ENCODE results near the gene PRDM5.

PRDM5 gene

DNA sequence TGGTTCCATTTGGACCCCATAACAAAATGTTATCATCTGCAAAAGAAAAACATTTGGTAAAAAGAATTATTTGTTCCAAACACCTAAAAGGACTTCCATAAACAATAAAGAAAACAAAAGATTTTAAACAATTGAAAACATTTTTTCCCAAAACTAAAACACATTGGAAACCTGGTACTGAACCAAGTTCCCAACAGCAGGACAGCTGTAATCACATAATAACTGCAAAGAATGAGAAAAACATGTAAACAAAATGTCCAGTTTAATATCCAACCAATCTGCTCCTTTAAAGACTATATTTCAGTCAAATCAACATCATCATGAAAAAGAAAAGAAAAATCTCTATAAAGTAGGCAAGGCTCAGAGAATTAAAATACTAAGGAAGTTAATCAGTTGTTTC is 36.3 kb downstream of the PRDM5 start:
- peaks cover 3% of the 10 kb centered on the region for H3K27me3 Mint-ChIP-seq (ENCODE audit: low read depth, poor library complexity)
- H3K27ac Mint-ChIP-seq: no peak overlapping the region
- peaks cover 25% of the 10 kb centered on the region for H3K9me3 Mint-ChIP-seq
- no peak overlapping the region for H3K4me3 Mint-ChIP-seq
- no peaks in the 10 kb centered on the region for H3K4me1 Mint-ChIP-seq
- TF ChIP-seq, protein P1, sequence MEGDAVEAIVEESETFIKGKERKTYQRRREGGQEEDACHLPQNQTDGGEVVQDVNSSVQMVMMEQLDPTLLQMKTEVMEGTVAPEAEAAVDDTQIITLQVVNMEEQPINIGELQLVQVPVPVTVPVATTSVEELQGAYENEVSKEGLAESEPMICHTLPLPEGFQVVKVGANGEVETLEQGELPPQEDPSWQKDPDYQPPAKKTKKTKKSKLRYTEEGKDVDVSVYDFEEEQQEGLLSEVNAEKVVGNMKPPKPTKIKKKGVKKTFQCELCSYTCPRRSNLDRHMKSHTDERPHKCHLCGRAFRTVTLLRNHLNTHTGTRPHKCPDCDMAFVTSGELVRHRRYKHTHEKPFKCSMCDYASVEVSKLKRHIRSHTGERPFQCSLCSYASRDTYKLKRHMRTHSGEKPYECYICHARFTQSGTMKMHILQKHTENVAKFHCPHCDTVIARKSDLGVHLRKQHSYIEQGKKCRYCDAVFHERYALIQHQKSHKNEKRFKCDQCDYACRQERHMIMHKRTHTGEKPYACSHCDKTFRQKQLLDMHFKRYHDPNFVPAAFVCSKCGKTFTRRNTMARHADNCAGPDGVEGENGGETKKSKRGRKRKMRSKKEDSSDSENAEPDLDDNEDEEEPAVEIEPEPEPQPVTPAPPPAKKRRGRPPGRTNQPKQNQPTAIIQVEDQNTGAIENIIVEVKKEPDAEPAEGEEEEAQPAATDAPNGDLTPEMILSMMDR (IDR thresholded peaks at IDR 0.05): no peak
- no peak for DNase-seq
- H3K36me3 Mint-ChIP-seq (ENCODE audit: low read depth): peaks cover 41% of the 10 kb centered on the region

DNA sequence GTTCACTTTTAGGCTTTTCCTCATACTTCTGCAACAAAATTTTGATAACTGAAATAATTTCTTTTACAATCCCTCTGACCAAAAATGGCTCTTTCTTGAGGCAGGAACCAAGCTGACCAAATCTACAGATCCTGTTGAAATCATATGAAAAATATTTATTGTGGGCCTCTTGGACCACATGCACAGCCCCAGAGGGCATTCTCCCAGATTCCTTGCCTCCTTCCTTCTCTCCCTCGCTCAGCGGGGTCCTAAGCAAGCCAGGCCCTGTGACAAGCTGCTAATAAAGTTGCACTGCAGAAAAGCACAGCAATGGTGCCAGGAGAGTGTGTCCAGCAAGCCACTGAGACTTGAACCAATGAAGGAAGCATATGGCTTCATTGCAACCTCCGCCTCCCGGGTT is 40.7 kb downstream of the PRDM5 start:
- H3K9me3 Mint-ChIP-seq: peaks cover 33% of the 10 kb centered on the region
- TF ChIP-seq, protein P1 (IDR thresholded peaks at IDR 0.05): no peak
- H3K36me3 Mint-ChIP-seq (ENCODE audit: low read depth): peaks cover 46% of the 10 kb centered on the region
- no peaks in the 10 kb centered on the region for H3K4me1 Mint-ChIP-seq
- no peak for DNase-seq
- H3K27me3 Mint-ChIP-seq (ENCODE audit: low read depth, poor library complexity): peaks cover 3% of the 10 kb centered on the region
- no peak overlapping the region for H3K4me3 Mint-ChIP-seq
- H3K27ac Mint-ChIP-seq: no peak overlapping the region

DNA sequence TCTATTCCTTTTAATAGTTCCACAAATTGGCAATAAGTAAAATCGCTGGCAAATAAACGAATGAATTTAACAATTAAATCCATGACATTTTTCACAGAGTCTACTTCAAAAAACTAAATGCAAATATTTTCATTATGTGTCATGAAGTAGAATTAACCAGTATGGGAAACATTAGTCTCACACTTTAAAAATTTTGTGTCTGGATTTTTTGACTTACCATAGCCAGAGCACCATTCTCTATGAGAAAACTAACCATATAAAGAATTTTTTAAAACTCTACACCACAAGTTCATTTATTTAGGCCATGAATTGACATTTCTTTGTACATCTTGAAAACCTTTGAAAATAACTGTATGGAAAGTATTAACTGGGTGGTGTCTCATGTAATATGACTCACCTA is 41.2 kb downstream of the PRDM5 start:
- Mint-ChIP-seq H3K27ac (no peak overlapping the region), H3K4me1 (no peaks in the 10 kb centered on the region), H3K9me3 (peaks cover 33% of the 10 kb centered on the region), H3K27me3 (ENCODE audit: low read depth, poor library complexity) (peaks cover 3% of the 10 kb centered on the region), H3K4me3 (no peak overlapping the region), H3K36me3 (ENCODE audit: low read depth) (peaks cover 42% of the 10 kb centered on the region)
- no peak for DNase-seq
- TF ChIP-seq, protein P1 (IDR thresholded peaks at IDR 0.05): no peak

DNA sequence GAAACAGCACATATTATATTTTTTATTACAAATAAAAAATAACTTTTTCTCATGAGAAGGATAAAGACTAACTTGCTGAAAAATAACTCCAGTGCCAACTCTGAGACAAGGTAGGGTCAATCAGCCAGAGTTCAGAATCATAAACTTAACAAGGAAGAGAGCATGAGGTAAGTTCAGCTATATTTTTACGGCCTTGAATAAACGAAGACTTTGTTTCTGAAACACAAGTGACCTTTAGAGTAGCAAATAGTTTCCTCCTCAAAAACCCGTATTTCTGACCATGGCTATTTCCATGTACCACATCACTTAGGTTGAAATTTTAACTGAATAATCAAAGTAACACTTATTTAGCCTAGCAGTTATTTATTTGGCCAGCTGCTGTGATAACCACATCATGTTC is 45.5 kb downstream of the PRDM5 start:
- Mint-ChIP-seq H3K36me3 (ENCODE audit: low read depth) (peaks cover 43% of the 10 kb centered on the region), H3K27me3 (ENCODE audit: low read depth, poor library complexity) (peaks cover 3% of the 10 kb centered on the region), H3K4me3 (no peak overlapping the region), H3K4me1 (no peaks in the 10 kb centered on the region), H3K27ac (no peak overlapping the region), H3K9me3 (peaks cover 36% of the 10 kb centered on the region)
- DNase-seq: no peak
- TF ChIP-seq, protein P1 (IDR thresholded peaks at IDR 0.05): no peak

DNA sequence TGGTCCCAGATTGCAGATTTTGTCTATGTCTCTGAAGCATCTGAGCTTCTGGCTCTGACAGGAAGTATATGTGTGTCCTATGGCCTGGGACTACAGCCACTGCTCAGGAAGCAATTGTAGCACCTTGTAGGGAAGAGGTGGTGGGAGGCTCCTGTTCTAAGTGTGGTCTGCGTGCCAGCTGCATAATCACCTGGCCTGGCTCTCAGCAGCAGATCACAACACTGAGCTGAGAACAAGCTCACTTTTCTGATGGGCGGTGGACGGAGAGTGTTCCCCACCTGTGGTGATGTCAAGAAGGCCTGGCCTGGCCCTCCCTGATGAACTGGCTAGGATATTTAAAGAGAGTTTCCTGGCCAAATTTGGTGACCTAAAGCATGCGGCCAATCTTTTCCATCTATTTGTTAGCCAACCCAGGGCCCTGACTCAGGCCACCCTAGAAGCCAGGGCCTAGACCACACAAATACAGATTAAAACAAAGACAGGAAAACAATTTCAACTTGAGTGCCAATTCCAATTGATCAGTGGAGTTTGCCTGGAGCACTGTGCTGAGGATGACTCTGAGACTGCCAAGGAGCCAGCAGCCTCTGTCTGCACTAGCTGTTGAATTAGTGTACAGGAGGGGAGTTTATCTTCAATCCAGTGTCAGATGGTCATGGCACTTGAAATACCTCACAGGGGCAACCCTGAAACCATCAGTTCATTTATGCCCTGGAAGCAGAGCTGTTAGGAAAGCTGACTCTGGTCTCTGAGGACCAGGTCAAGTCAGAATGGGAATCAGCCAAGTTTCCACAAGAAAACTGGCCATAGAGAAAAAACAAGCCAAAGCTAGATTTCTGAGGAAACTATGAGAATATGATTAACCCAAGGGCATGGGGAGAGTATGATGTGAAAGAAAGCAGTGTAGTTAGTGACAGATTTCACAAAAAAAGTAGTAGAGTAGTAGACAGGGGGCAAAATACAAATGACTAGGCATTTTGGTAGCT is 47.4 kb downstream of the PRDM5 start:
- H3K27ac Mint-ChIP-seq: peak overlapping the region; percentile 69
- no peak overlapping the region for H3K4me3 Mint-ChIP-seq

More for the DNA sequence above, 47.4 kb downstream of the PRDM5 start:
- DNase-seq: no peak
- Mint-ChIP-seq H3K27me3 (ENCODE audit: low read depth, poor library complexity) (peaks cover 3% of the 10 kb centered on the region), H3K4me1 (no peaks in the 10 kb centered on the region), H3K9me3 (peaks cover 22% of the 10 kb centered on the region), H3K36me3 (ENCODE audit: low read depth) (peaks cover 33% of the 10 kb centered on the region)
- TF ChIP-seq, protein P1 (IDR thresholded peaks at IDR 0.05): no peak

Data from nephron progenitor cell (in vitro differentiated cells).